Suppressor macrophage treated with lipopolysaccharide for 1 hour (primary cell): ENCODE data around the gene UPK1A.
"Not testable (repeated sequence)": the region's sequence is repeated elsewhere in the genome, so short reads cannot be mapped to it uniquely, and the experiment has no call there.

ENCODE experiments used
- DNase-seq, 3 donors: peaks; one replicate each; pipeline ENCODE4 v3.0.0-alpha.2; 2020 to 2022

The UPK1A gene

DNA sequence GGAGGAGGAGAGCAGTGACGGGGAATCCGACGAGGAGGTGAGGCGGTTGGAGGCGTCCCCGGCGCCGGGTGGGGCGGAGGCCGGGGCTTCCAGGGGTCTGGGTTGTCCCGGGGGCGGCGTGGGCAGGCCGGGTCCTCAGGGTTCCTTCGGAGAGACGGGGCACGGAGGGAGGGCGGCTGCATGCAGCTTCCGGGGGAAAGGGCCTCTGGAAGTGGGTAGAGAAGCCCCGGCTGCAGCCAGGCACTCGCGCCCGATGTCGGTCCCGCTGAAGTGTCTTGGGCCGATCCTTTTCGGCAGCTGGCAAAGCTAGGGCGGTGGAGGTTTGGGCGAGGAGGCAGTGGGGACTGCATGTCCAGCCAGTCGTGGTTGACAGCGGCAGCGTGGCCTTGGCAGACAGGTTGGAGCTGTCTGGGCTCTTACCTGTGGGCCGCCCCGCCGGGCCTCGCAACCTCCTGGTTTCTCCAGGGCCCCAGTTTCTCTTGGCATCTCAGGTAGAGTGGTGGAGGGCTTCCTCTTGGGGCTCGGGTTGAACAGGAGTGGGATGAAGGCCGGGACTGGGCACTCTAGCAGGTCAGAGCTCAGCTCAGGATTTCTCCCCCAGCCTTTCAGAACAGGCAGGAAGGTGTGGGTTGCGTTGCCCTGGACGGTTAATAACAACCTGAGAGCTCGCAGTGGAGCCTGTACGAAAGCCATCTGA, 52.2 kb downstream of the UPK1A start:
- DNase-seq: peak; percentile 29 to 58 (median 29)

DNA sequence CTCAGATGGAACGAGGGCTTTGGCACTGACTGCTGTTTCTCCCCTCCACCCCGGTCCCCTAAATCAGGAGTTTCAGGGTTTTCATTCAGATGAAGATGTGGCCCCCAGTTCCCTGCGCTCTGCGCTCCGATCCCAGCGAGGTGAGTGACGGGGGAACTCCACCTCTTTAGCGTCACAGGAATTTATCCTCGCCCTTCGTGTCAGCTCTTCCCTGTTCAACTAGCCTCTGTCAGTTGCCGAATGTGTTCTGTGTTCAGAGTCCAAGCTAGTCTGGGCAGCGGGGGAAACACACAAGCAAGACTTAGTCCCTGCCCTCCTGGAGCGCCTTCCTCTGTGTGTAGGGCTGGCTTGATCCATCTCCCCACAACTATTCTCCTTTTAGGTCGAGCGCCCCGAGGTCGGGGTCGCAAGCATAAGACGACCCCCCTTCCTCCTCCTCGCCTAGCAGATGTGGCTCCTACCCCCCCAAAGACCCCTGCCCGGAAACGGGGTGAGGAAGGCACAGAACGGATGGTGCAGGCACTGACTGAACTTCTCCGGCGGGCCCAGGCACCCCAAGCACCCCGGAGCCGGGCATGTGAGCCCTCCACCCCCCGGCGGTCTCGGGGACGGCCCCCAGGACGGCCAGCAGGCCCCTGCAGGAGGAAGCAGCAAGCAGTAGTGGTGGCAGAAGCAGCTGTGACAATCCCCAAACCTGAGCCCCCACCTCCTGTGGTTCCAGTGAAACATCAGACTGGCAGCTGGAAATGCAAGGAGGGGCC, 53.3 kb downstream of the UPK1A start:
- DNase-seq: no peak

- DNase-seq: no peak
Measured at GRCh38 chr19:35720163-35720524, 53.8 kb downstream of the UPK1A start.

- DNase-seq: no peak
Measured at GRCh38 chr19:35720648-35721047, 54.3 kb downstream of the UPK1A start.

GRCh38 chr19:35721374-35721773, 55.1 kb downstream of the UPK1A start:
- DNase-seq: no peak

- DNase-seq: no peak
Measured at GRCh38 chr19:35722461-35722860, 56.1 kb downstream of the UPK1A start.

GRCh38 chr19:35722897-35723296, 56.6 kb downstream of the UPK1A start:
- DNase-seq: no peak

DNA sequence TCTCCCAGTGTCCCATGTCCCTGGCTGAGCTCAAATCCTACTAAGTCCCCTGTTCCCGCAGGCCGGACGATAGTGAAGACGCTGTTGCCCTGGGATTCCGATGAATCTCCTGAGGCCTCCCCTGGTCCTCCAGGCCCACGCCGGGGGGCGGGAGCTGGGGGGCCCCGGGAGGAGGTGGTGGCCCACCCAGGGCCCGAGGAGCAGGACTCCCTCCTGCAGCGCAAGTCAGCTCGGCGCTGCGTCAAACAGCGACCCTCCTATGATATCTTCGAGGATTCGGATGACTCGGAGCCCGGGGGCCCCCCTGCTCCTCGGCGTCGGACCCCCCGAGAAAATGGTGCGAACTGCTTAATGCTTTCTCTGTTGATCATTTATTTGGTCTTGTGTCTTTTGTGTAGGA, 57.4 kb downstream of the UPK1A start:
- no peak for DNase-seq

DNA sequence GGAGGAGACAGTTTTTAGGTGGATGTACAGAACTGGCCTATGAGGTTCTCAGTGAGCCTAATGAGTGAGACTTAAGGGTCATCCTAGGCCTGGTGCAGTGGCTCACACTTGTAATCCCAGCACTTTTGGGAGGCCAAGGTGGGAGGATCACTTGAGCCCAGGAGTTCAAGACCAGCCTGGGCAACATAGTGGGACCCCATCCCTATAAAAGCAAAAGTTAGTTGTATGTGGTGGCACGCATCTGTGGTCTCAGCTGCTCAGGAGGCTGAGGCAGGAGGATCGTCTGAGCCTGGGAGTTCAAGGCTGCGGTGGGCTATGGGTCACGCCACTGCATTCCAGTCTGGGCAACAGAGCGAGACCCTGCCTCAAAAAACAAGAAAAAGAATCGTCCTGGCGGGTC, 57.8 kb downstream of the UPK1A start:
- DNase-seq: not testable (repeated sequence)

DNA sequence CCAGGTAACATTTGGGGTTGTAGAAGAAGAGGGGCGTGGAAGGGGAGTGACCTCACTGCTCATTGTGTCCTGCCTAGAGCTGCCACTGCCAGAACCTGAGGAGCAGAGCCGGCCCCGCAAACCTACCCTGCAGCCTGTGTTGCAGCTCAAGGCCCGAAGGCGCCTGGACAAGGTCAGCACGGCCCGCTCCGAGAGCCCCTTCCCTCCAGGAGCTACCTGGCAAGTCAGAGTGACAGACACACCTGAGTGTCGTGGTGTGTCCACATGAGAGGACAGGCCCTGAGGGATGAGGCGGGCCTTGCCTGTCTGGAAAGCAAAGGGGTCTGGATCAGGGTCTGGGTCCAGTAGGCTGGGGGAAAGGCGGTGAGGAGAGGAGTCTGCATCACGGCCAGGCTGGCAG, 58.2 kb downstream of the UPK1A start:
- no peak for DNase-seq

DNA sequence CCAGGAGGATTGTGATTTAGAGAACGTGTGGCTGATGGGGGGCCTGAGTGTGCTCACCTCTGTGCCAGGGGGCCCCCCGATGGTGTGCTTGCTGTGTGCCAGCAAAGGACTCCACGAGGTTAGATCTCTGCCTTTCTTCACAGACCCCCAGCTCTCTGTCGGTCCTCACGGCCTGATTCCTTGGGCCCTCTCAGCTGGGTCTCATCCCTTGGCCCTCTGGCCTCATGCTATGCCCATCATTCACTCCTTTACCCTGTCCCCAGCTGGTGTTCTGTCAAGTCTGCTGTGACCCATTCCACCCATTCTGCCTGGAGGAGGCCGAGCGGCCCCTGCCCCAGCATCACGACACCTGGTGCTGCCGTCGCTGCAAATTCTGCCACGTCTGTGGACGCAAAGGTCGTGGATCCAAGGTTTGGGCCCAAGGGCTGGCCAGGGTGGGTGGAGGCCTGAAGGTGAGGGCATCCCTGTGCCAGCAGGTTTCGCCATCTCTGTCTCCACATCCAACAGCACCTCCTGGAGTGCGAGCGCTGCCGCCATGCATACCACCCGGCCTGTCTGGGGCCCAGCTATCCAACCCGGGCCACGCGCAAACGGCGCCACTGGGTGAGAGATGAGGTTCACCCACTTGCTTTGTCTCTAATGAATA, 59.0 kb downstream of the UPK1A start:
- no peak for DNase-seq

DNA sequence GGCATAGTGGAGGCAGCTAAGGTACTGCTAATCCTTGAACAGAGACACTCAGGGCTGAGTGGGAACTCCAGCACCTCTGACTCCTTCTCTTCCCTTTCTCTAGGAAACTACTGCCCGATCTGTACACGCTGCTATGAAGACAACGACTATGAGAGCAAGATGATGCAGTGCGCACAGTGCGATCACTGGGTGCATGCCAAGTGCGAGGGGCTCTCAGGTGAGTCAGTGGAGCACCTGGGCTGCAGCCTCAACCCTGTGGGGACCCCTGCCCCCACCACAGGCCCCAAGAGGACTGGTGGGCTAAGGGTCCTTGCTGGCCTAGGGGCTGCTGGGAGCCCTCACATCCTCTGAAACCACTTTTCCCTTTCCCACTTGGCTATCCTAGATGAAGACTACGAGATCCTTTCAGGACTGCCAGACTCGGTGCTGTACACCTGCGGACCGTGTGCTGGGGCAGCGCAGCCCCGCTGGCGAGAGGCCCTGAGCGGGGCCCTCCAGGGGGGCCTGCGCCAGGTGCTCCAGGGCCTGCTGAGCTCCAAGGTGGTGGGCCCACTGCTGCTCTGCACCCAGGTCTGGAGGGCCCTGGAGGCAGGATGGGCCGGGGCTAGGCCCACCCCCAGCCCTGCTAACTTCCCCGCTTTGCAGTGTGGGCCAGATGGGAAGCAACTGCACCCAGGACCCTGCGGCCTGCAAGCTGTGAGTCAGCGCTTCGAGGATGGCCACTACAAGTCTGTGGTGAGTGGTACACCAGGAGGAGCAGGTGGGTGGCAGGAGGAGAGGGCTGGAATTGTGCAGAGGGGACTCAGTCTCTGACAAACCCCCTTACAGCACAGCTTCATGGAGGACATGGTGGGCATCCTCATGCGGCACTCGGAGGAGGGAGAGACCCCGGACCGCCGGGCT, 61.0 kb downstream of the UPK1A start:
- no peak for DNase-seq
